Suprapubic skin (tissue), 4 donors: ENCODE data around the gene ASB10. TPM values are rescaled to one million over a fixed set of nuclear protein-coding genes. Genes with fewer than 3 reads are reported as not detected.
A peak's percentile ranks its signal among the peaks of the same experiment; 100 is the strongest.

Experiments used
- DNase-seq, 2 donors: peaks; one replicate each; pipeline ENCODE4 v3.0.0-alpha.2; 2019; ENCODE audit warnings: low spot score in 2 of 2
- H3K27ac ChIP-seq: fragments of 200-600 bp; sonication (generic); one replicate; pipeline ENCODE4 v1.5.1; 2019
- H3K27me3 ChIP-seq: fragments of 200-600 bp; sonication (generic); one replicate; pipeline ENCODE4 v1.5.1; 2019
- H3K36me3 ChIP-seq: fragments of 200-600 bp; sonication (generic); one replicate; pipeline ENCODE4 v1.5.1; 2019
- H3K4me1 ChIP-seq: fragments of 200-600 bp; sonication (generic); one replicate; pipeline ENCODE4 v1.5.1; 2019
- H3K4me3 ChIP-seq: fragments of 200-600 bp; sonication (generic); one replicate; pipeline ENCODE4 v1.5.1; 2019; ENCODE audit warnings: mild to moderate bottlenecking
- H3K9me3 ChIP-seq: fragments of 200-600 bp; sonication (generic); one replicate; pipeline ENCODE4 v1.5.1; 2019
- EP300 ChIP-seq: sonication (generic); formaldehyde crosslinking; IDR thresholded peaks from one replicate; pipeline ENCODE4 v1.6.1; 2017; ENCODE audit warnings: antibody characterized with exemption
- POLR2A ChIP-seq, 2 donors: fragments of 450-650 bp; IDR thresholded peaks; one replicate each; pipeline ENCODE4 v1.6.1; 2017; ENCODE audit warnings: antibody characterized with exemption in 2 of 2, mild to moderate bottlenecking in 2 of 2, moderate library complexity in 2 of 2
- POLR2AphosphoS5 ChIP-seq, 3 donors: sonication (generic); formaldehyde crosslinking; IDR thresholded peaks; one replicate each; pipeline ENCODE4 v1.6.1; 2017; ENCODE audit warnings: antibody characterized with exemption in 3 of 3
- WGBS: methylation state at CpG from one replicate; pipeline ENCODE4 v1.1.5; 2018; 5-methylcytosine and 5-hydroxymethylcytosine counted together
- total RNA-seq, 4 donors: library from RNA; depleted of rRNA; stranded (reverse); fragments of >200 nt; gene quantifications; one replicate each; pipeline ENCODE4 v1.1.0, GENCODE V29; 2016
- TF ChIP-seq, protein P1 (sequence below), 2 donors: fragments of 200-600 bp in 1 of 2; fragments of 450-650 bp in 1 of 2; sonication (generic) in 1 of 2; IDR thresholded peaks; one replicate each; pipeline ENCODE4 v1.5.1; 2016 to 2019; ENCODE audit warnings: antibody characterized with exemption in 2 of 2, mild to moderate bottlenecking in 1 of 2, moderate library complexity in 1 of 2

ASB10 gene
- total RNA-seq, 4 donors from 2014 or later, result not detected

DNA sequence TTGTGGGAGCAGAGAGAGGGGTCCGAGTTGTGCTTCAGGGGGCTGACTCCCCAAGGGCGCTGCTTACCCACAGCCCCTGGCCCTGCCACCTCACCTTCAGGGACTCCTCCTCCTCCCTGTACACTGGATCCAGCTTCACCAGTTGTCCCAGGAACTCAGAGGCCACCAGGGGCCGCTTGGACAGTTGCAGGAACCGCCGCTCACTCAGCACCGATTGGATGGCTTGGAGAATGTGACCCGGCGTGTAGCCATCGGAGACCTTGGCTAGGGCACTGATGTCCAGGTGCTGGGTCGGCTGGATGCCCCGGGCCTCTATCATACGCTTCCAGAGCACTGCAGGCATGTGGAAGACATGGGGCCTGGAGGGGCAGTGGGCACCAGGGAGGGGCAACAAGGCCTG lies 4.5 kb upstream of the ASB10 start:
- Histone ChIP-seq H3K27ac (no peak overlapping the region), H3K4me3 (no peak overlapping the region), H3K36me3 (no peaks in the 10 kb centered on the region), H3K27me3 (peaks cover 24% of the 10 kb centered on the region), H3K9me3 (no peaks in the 10 kb centered on the region), H3K4me1 (no peaks in the 10 kb centered on the region)
- 92% methylated on average over 4 of the region's 12 CpGs for WGBS
- TF ChIP-seq POLR2A (IDR thresholded peaks at IDR 0.05) (no peak), POLR2AphosphoS5 (IDR thresholded peaks at IDR 0.05) (no peak), EP300 (no peak)
- TF ChIP-seq, protein P1, sequence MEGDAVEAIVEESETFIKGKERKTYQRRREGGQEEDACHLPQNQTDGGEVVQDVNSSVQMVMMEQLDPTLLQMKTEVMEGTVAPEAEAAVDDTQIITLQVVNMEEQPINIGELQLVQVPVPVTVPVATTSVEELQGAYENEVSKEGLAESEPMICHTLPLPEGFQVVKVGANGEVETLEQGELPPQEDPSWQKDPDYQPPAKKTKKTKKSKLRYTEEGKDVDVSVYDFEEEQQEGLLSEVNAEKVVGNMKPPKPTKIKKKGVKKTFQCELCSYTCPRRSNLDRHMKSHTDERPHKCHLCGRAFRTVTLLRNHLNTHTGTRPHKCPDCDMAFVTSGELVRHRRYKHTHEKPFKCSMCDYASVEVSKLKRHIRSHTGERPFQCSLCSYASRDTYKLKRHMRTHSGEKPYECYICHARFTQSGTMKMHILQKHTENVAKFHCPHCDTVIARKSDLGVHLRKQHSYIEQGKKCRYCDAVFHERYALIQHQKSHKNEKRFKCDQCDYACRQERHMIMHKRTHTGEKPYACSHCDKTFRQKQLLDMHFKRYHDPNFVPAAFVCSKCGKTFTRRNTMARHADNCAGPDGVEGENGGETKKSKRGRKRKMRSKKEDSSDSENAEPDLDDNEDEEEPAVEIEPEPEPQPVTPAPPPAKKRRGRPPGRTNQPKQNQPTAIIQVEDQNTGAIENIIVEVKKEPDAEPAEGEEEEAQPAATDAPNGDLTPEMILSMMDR (IDR thresholded peaks at IDR 0.05), result no peak
- DNase-seq, result no peak

DNA sequence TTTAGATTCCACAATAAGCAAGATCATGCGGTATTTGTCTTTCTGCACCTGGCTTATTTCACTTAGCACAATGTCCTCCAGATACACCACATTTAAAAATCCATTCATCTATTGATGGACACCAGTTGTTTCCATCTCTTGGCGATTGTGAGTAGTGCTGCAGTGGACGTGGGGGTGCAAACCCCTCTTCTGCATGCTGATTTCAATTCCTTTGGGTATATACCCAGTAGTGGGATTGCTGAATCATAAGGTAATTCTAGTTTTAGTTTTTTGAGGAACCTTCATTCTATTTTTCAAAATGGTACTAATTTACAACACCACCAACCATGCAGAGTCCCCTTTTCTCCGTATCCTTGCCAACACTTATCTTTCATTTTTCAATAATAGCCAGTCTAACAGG lies 2.0 kb upstream of the ASB10 start:
- Histone ChIP-seq H3K9me3 (no peaks in the 10 kb centered on the region), H3K4me3 (no peak overlapping the region), H3K36me3 (no peaks in the 10 kb centered on the region), H3K27ac (no peak overlapping the region), H3K27me3 (peaks cover 10% of the 10 kb centered on the region), H3K4me1 (no peaks in the 10 kb centered on the region)
- 74% methylated on average over 4 of the region's 4 CpGs for WGBS
- no peak for DNase-seq
- TF ChIP-seq, protein P1 (IDR thresholded peaks at IDR 0.05), result no peak

DNA sequence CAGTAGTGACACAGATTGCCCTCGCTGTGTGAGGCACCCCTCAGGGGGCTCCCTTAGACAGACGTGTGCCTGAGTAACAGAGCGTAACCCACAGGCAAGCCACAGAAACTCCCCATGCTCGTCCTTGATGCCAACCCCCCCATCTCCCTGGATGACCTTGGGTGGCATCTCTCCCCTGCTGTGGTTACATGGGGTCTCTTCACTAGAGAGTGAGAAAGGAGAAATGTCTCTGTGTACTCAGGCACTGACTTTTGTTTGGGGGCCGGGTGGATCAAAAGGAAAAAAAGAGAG lies 1.1 kb upstream of the ASB10 start:
- no peaks in the 10 kb centered on the region for H3K4me1 ChIP-seq
- H3K36me3 ChIP-seq, result no peaks in the 10 kb centered on the region
- H3K27ac ChIP-seq, result no peak overlapping the region
- peaks cover 10% of the 10 kb centered on the region for H3K27me3 ChIP-seq
- TF ChIP-seq POLR2AphosphoS5 (IDR thresholded peaks at IDR 0.05), result no peak
- TF ChIP-seq EP300, result no peak
- no peaks in the 10 kb centered on the region for H3K9me3 ChIP-seq
- WGBS, result 49% methylated on average over 2 of the region's 5 CpGs
- no peak for DNase-seq
- no peak overlapping the region for H3K4me3 ChIP-seq

DNA sequence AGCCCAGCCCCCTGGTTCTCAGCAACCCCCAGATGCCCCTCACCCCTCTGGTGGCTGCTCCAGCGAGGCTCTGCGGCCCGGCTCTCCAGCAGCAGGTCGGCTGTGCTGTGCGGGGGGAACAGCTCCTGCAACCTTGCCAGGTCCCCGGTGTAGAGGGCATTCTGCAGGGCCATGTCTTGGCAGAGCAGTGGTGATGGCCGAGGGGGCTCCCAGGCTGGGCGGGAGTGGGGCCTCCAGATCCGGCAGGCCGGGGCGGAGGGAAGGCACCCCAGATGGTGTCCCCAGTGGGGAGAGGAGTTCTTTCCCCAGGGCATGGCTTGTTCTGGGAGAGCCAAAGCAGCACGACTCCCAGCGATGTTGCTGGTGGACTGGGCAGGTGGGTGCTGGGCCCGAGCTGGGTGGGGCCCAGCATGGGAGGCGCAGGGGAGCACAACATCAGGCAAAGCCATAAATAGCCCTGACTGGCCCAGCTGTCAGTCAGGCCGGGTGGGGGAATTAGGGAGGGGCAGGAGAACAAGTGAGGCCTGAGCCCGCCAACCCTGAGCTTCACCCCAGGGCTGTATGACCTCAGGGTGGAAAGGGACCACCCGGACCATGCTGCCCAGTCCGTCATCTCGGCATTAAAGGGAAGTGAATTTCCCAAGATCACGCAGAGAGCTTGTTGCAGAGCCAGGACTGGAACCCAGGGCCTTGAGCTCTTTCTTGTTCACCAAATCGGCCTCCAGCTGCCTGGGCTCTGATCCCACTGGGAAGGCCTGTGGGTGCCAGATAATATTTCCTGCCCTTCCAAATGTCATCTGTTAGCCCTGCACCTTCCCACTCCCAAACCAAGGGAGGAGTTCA lies 580 bp upstream of the ASB10 start:
- 54% methylated on average over 8 of the region's 22 CpGs for WGBS

DNA sequence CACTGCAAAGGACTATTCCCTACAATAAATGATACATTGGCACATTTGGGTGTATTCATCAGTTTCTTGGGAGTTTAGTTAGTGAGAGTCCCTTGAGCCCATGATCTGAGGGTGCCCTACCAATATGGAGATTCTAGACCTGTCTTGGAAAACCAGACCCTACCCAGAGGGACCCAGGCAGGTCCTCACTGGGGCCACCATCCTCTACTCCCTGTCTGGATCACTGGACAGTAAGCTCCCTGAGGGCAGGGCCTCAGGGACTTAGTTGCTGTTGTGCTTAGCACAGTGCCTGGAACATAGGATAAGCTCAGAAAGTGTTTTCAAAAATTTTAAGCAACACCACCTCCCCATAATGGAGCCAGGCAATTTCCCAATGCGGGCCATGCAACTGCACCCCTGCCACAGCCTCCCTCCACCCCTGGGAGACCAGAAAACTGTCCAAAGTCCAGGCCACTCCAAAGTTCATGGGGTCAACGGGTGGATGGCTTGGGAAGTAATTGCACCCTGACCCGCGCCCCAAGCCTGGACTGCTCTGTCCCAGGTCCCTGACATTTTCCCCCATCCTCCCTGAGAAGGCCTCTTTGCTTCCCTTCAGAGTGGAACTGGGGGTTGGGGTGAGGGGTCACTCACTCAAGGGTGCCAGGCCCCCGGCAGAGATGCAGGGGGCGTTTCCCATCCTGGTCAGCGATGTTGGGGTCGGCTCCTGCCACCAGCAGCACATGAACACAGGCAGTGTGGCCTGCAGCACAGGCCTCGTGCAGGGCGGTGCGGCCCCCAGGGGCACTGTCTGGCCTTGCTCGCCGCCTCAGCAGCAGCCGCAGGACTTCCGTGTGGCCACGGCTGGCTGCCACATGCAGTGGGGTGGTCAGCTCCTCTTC lies 1.0 kb downstream of the ASB10 start:
- TF ChIP-seq, protein P1 (IDR thresholded peaks at IDR 0.05), result no peak
- TF ChIP-seq POLR2A (IDR thresholded peaks at IDR 0.05) (no peak), POLR2AphosphoS5 (IDR thresholded peaks at IDR 0.05) (no peak), EP300 (no peak)
- WGBS, result 88% methylated on average over 4 of the region's 16 CpGs
- H3K9me3 ChIP-seq, result no peaks in the 10 kb centered on the region
- H3K4me3 ChIP-seq, result no peak overlapping the region
- peaks cover 14% of the 10 kb centered on the region for H3K27me3 ChIP-seq
- H3K36me3 ChIP-seq, result no peaks in the 10 kb centered on the region
- H3K27ac ChIP-seq, result no peak overlapping the region
- peak in 1 of 2 donors; percentile 51 for DNase-seq
- no peaks in the 10 kb centered on the region for H3K4me1 ChIP-seq

More for the DNA sequence above, 580 bp upstream of the ASB10 start:
- H3K27ac ChIP-seq, result no peak overlapping the region
- H3K27me3 ChIP-seq, result peaks cover 10% of the 10 kb centered on the region
- H3K4me1 ChIP-seq, result no peaks in the 10 kb centered on the region
- H3K4me3 ChIP-seq, result no peak overlapping the region
- no peaks in the 10 kb centered on the region for H3K9me3 ChIP-seq
- H3K36me3 ChIP-seq, result no peaks in the 10 kb centered on the region
- DNase-seq, result no peak
- no peak for TF ChIP-seq EP300
- no peak for TF ChIP-seq POLR2A (IDR thresholded peaks at IDR 0.05)
- TF ChIP-seq, protein P1 (IDR thresholded peaks at IDR 0.05), result no peak
- TF ChIP-seq POLR2AphosphoS5 (IDR thresholded peaks at IDR 0.05), result no peak
